OCI-LY7 (cell line): ENCODE results near the gene KLK2. TPM values are rescaled to one million over a fixed set of nuclear protein-coding genes. Genes with fewer than 3 reads are reported as not detected.
A peak's percentile ranks its signal among the peaks of the same experiment; 100 is the strongest.
"Not testable (repeated sequence)": the region's sequence is repeated elsewhere in the genome, so short reads cannot be mapped to it uniquely, and the experiment has no call there.

Experiments
- BruUV-seq: library from RNA; stranded (reverse); fragments of 400-500 nt; replicated peaks from 2 replicates; lab custom pipeline; 2021; lab: Mats Ljungman, UMichigan
- CTCF ChIA-PET: fragments of 300-600 bp; sonication (Branson Sonifier 250); formaldehyde crosslinking; loops from one replicate; lab custom pipeline; 2022; ENCODE audit warnings: antibody characterized with exemption; ENCODE audit not compliant: unreplicated experiment; lab: Charles Lee
- POLR2A ChIA-PET: fragments of 300-600 bp; sonication (Branson Sonifier 250); formaldehyde crosslinking; loops from one replicate; lab custom pipeline; 2022; ENCODE audit warnings: antibody characterized with exemption; lab: Charles Lee
- DNase-seq: peaks from one replicate; pipeline ENCODE4 v3.0.0-alpha.2; 2015; ENCODE audit warnings: low spot score
- H2AFZ ChIP-seq: fragments of 200-600 bp; sonication (generic), shearing (Covaris generic); 2 replicates; pipeline ENCODE4 v1.6.1; 2014; ENCODE audit warnings: mild to moderate bottlenecking, antibody characterized with exemption, low read length, moderate library complexity
- H3K27ac ChIP-seq: fragments of 200-600 bp; sonication (generic); 2 replicates; pipeline ENCODE4 v1.5.1; 2014; ENCODE audit warnings: mixed run types, low read depth, mild to moderate bottlenecking, moderate library complexity, low read length, inconsistent platforms; ENCODE audit not compliant: poor library complexity, severe bottlenecking
- H3K36me3 ChIP-seq: fragments of 200-600 bp; sonication (generic); 2 replicates; pipeline ENCODE4 v1.6.1; 2014; ENCODE audit warnings: mild to moderate bottlenecking, antibody characterized with exemption, low read length, moderate library complexity, mixed read lengths; ENCODE audit not compliant: insufficient read depth
- H3K4me1 ChIP-seq: fragments of 200-600 bp; sonication (generic); 2 replicates; pipeline ENCODE4 v1.5.1; 2014; ENCODE audit warnings: mild to moderate bottlenecking, low read length; ENCODE audit not compliant: insufficient read depth, poor library complexity, severe bottlenecking
- H3K4me2 ChIP-seq: fragments of 200-600 bp; sonication (generic); 2 replicates; pipeline ENCODE4 v1.6.1; 2014; ENCODE audit warnings: mild to moderate bottlenecking, low read length
- H3K4me3 ChIP-seq: fragments of 200-600 bp; sonication (generic); 2 replicates; pipeline ENCODE4 v1.5.1; 2014; ENCODE audit warnings: mild to moderate bottlenecking, low read depth, low read length; ENCODE audit not compliant: poor library complexity, severe bottlenecking
- H3K79me2 ChIP-seq: fragments of 200-600 bp; sonication (generic); 2 replicates; pipeline ENCODE4 v1.6.1; 2016; ENCODE audit warnings: low read depth, mild to moderate bottlenecking, low read length, moderate library complexity, mixed read lengths; ENCODE audit not compliant: insufficient read depth
- H3K9me2 ChIP-seq: fragments of 200-600 bp; sonication (generic); 2 replicates; pipeline ENCODE4 v1.6.1; 2016; ENCODE audit warnings: mild to moderate bottlenecking, low read length, mixed read lengths; ENCODE audit not compliant: insufficient read depth
- H3K9me3 ChIP-seq: fragments of 200-600 bp; sonication (generic); 2 replicates; pipeline ENCODE4 v1.6.1; 2014; ENCODE audit warnings: mild to moderate bottlenecking, mixed run types, low read length, mixed read lengths
- H4K20me1 ChIP-seq: fragments of 200-600 bp; sonication (generic); 2 replicates; pipeline ENCODE4 v1.6.1; 2014; ENCODE audit warnings: mild to moderate bottlenecking, antibody characterized with exemption, low read length, moderate library complexity, mixed read lengths; ENCODE audit not compliant: insufficient read depth
- CTCF ChIP-seq: fragments of 200-600 bp; sonication (generic); conservative IDR thresholded peaks from 2 replicates; pipeline ENCODE4 v1.5.1; 2014; ENCODE audit warnings: mild to moderate bottlenecking, antibody characterized with exemption, low read length, moderate library complexity, mixed read lengths
- EZH2phosphoT487 ChIP-seq: fragments of 200-600 bp; sonication (generic); IDR thresholded peaks from 2 replicates; pipeline ENCODE4 v1.6.1; 2018; ENCODE audit warnings: low read depth, borderline replicate concordance, mild to moderate bottlenecking, mixed run types, antibody characterized with exemption, low read length, moderate library complexity, mixed read lengths
- intact Hi-C: fragments of 100-400 bp; cut with micrococcal nuclease; formaldehyde crosslinking; loops from one replicate; pipeline ENCODE4 v1.10.0; 2022; ENCODE audit not compliant: unreplicated experiment
- total RNA-seq, 2 experiments: library from RNA; depleted of rRNA in 1 of 2; stranded (reverse); fragments of >200 nt in 1 of 2; shearing (Covaris generic) in 1 of 2; gene quantifications; 2 replicates each; pipeline ENCODE4 v1.2.3, GENCODE V29; 2014 to 2022

Gene KLK2
- total RNA-seq, 2 experiments from 2014 or later, result not detected

GRCh38 chr19:50894478-50895356 lies 21.5 kb downstream of the KLK2 start:
- Histone ChIP-seq H3K4me2 (no peak overlapping the region), H3K9me2 (no peaks in the 10 kb centered on the region), H3K4me1 (peaks cover 6% of the 10 kb centered on the region), H3K9me3 (0 out of 2 replicates have a peak, but pooled peaks cover 8% of the 10 kb centered on the region), H3K36me3 (no peaks in the 10 kb centered on the region), H2AFZ (no peak overlapping the region), H3K27ac (no peak overlapping the region), H3K79me2 (no peaks in the 10 kb centered on the region), H3K4me3 (no peak overlapping the region), H4K20me1 (no peaks in the 10 kb centered on the region)
- peak; percentile 7 for DNase-seq
- TF ChIP-seq CTCF (no peak), EZH2phosphoT487 (no peak)
- POLR2A ChIA-PET, result interaction anchor here (0.7 kb wide), 1 partner anchor 1363 kb away, joined by 3 read pairs; no protein-coding TSS in a partner anchor
- intact Hi-C loops, result no loop called here
- CTCF ChIA-PET, result no interaction called here
- no TSS peak for BruUV-seq

GRCh38 chr19:50896089-50896590 lies 22.9 kb downstream of the KLK2 start:
- intact Hi-C loops, H3K4me1 ChIP-seq, H3K4me2 ChIP-seq, POLR2A ChIA-PET, DNase-seq, H3K9me3 ChIP-seq, BruUV-seq, H3K27ac ChIP-seq, H3K36me3 ChIP-seq, H3K4me3 ChIP-seq, H4K20me1 ChIP-seq, CTCF ChIA-PET, H2AFZ ChIP-seq, H3K9me2 ChIP-seq, H3K79me2 ChIP-seq: not testable (repeated sequence)

- Histone ChIP-seq H4K20me1 (no peaks in the 10 kb centered on the region), H3K9me2 (no peaks in the 10 kb centered on the region), H3K4me1 (peaks cover 6% of the 10 kb centered on the region), H3K27ac (no peak overlapping the region), H2AFZ (no peak overlapping the region), H3K4me3 (no peak overlapping the region), H3K9me3 (0 out of 2 replicates have a peak, but pooled peaks cover 8% of the 10 kb centered on the region), H3K4me2 (no peak overlapping the region), H3K79me2 (no peaks in the 10 kb centered on the region), H3K36me3 (no peaks in the 10 kb centered on the region)
- ChIA-PET CTCF (no interaction called here), POLR2A (no interaction called here)
- intact Hi-C loops, result no loop called here
- no peak for TF ChIP-seq CTCF
- TF ChIP-seq EZH2phosphoT487, result no peak
- no TSS peak for BruUV-seq
- DNase-seq, result peak; percentile 33
Observed at GRCh38 chr19:50896591-50897190, 23.5 kb downstream of the KLK2 start.
